ENCODE results near the gene SH3TC2. TPM values are rescaled to one million over a fixed set of nuclear protein-coding genes. Genes with fewer than 3 reads are reported as not detected.
A peak's percentile ranks its signal among the peaks of the same experiment; 100 is the strongest.

Gene SH3TC2
- total RNA-seq, 1 experiment from 2014 or later = 38.8 TPM

DNA sequence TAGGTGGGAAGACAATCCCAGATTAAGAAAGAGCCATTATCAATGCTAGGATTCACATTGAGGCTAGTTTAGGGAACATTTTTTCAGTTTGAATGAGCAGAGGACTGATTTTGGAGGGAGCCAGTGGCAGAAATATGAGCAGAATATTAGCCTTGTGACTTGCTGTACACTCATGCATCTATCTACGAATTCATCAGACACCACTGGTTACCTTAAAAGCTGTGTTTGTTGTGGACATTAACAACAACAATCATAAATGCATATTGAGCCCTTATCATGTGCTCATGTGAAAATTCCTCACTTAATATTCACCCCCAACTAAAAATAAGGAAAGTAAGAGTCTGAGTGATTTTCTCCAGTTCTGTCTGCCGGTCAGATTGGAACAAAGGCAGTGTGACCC, 9.9 kb upstream of the SH3TC2 start:
- H3F3A ChIP-seq (ENCODE audit: insufficient read depth, low read depth) = peaks cover 29% of the 10 kb centered on the region
- no peak for DNase-seq
- peaks cover 47% of the 10 kb centered on the region for H3K4me1 ChIP-seq (replicated peaks; ENCODE audit: insufficient read depth)
- intact Hi-C loops (cut with micrococcal nuclease; ENCODE audit: unreplicated experiment) = loop anchor here (2.0 kb wide), 1 partner anchor 56 kb away; no protein-coding TSS in a partner anchor
- no peaks in the 10 kb centered on the region for H3K9me2 ChIP-seq (ENCODE audit: insufficient read depth)
- no peak overlapping the region for H2AFZ ChIP-seq
- H3K4me2 ChIP-seq = peak overlapping the region; percentile 42; the same call in 1 of the 2 replicates
- H3K27ac ChIP-seq = peak overlapping the region; percentile 79
- H3K27me3 ChIP-seq (ENCODE audit: insufficient read depth, low read depth) = no peaks in the 10 kb centered on the region
- peaks cover 47% of the 10 kb centered on the region for H3K36me3 ChIP-seq (ENCODE audit: low read depth)
- no peaks in the 10 kb centered on the region for H4K20me1 ChIP-seq (ENCODE audit: insufficient read depth)
- BruUV-seq (replicated peaks) = TSS peak; percentile 91
- no peaks in the 10 kb centered on the region for H3K79me2 ChIP-seq (ENCODE audit: low read depth)
- TF ChIP-seq, protein P1, sequence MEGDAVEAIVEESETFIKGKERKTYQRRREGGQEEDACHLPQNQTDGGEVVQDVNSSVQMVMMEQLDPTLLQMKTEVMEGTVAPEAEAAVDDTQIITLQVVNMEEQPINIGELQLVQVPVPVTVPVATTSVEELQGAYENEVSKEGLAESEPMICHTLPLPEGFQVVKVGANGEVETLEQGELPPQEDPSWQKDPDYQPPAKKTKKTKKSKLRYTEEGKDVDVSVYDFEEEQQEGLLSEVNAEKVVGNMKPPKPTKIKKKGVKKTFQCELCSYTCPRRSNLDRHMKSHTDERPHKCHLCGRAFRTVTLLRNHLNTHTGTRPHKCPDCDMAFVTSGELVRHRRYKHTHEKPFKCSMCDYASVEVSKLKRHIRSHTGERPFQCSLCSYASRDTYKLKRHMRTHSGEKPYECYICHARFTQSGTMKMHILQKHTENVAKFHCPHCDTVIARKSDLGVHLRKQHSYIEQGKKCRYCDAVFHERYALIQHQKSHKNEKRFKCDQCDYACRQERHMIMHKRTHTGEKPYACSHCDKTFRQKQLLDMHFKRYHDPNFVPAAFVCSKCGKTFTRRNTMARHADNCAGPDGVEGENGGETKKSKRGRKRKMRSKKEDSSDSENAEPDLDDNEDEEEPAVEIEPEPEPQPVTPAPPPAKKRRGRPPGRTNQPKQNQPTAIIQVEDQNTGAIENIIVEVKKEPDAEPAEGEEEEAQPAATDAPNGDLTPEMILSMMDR (conservative IDR thresholded peaks at IDR 0.05) = no peak
- TF ChIP-seq EZH2 (IDR thresholded peaks at IDR 0.05; ENCODE audit: low read depth) = no peak
- ChIA-PET POLR2A (ENCODE audit: unreplicated experiment) (interaction anchor here (0.7 kb wide), 1 partner anchor 900 kb away, joined by 4 read pairs; no protein-coding TSS in a partner anchor), CTCF (no interaction called here)
- H3K9me3 ChIP-seq (ENCODE audit: insufficient read depth, low read depth) = peaks cover 71% of the 10 kb centered on the region
- no peak overlapping the region for H3K4me3 ChIP-seq

GRCh38 chr5:149072376-149072775, 9.5 kb upstream of the SH3TC2 start:
- Histone ChIP-seq H3K9me3 (ENCODE audit: insufficient read depth, low read depth) (peaks cover 69% of the 10 kb centered on the region), H3K9me2 (ENCODE audit: insufficient read depth) (no peaks in the 10 kb centered on the region), H3K27ac (peak overlapping the region; percentile 79), H4K20me1 (ENCODE audit: insufficient read depth) (no peaks in the 10 kb centered on the region), H3K79me2 (ENCODE audit: low read depth) (no peaks in the 10 kb centered on the region), H3K4me1 (replicated peaks; ENCODE audit: insufficient read depth) (peaks cover 47% of the 10 kb centered on the region), H3K27me3 (ENCODE audit: insufficient read depth, low read depth) (no peaks in the 10 kb centered on the region), H3K4me2 (peak overlapping the region; percentile 42; the same call in 1 of the 2 replicates), H3K36me3 (ENCODE audit: low read depth) (peaks cover 51% of the 10 kb centered on the region), H2AFZ (no peak overlapping the region), H3F3A (ENCODE audit: insufficient read depth, low read depth) (peaks cover 29% of the 10 kb centered on the region), H3K4me3 (no peak overlapping the region)
- TF ChIP-seq, protein P1 (conservative IDR thresholded peaks at IDR 0.05) = no peak
- TF ChIP-seq EZH2 (IDR thresholded peaks at IDR 0.05; ENCODE audit: low read depth) = no peak
- DNase-seq = no peak
- CTCF ChIA-PET = no interaction called here
- no TSS peak for BruUV-seq (replicated peaks)
- POLR2A ChIA-PET (ENCODE audit: unreplicated experiment) = no interaction called here
- intact Hi-C loops (cut with micrococcal nuclease; ENCODE audit: unreplicated experiment) = loop anchor here (2.0 kb wide), 1 partner anchor 56 kb away; no protein-coding TSS in a partner anchor

- Histone ChIP-seq H3K79me2 (ENCODE audit: low read depth) (no peaks in the 10 kb centered on the region), H3F3A (ENCODE audit: insufficient read depth, low read depth) (peaks cover 29% of the 10 kb centered on the region), H2AFZ (no peak overlapping the region), H3K4me3 (no peak overlapping the region), H3K27ac (peak overlapping the region; percentile 79), H3K36me3 (ENCODE audit: low read depth) (peaks cover 56% of the 10 kb centered on the region), H3K4me2 (no peak overlapping the region), H3K27me3 (ENCODE audit: insufficient read depth, low read depth) (no peaks in the 10 kb centered on the region), H3K4me1 (replicated peaks; ENCODE audit: insufficient read depth) (peaks cover 47% of the 10 kb centered on the region), H3K9me3 (ENCODE audit: insufficient read depth, low read depth) (peaks cover 64% of the 10 kb centered on the region), H4K20me1 (ENCODE audit: insufficient read depth) (no peaks in the 10 kb centered on the region), H3K9me2 (ENCODE audit: insufficient read depth) (no peaks in the 10 kb centered on the region)
- peak in 1 of 2 experiments; percentile 44 for DNase-seq
- intact Hi-C loops (cut with micrococcal nuclease; ENCODE audit: unreplicated experiment) = loop anchor here (2.0 kb wide), 1 partner anchor 57 kb away; no protein-coding TSS in a partner anchor
- no TSS peak for BruUV-seq (replicated peaks)
- CTCF ChIA-PET = interaction anchor here (0.6 kb wide), 1 partner anchor 750 kb away, joined by 4 read pairs; no protein-coding TSS in a partner anchor
- POLR2A ChIA-PET (ENCODE audit: unreplicated experiment) = no interaction called here
- TF ChIP-seq, protein P1 (conservative IDR thresholded peaks at IDR 0.05) = no peak
- no peak for TF ChIP-seq EZH2 (IDR thresholded peaks at IDR 0.05; ENCODE audit: low read depth)
Observed at GRCh38 chr5:149071756-149072155, 8.9 kb upstream of the SH3TC2 start.

All from PC-9 (cell line).